ENCODE measurements around the gene NAALADL2. TPM values are rescaled to one million over a fixed set of nuclear protein-coding genes. Genes with fewer than 3 reads are reported as not detected.

Gene NAALADL2
- total RNA-seq, 1 donor: 54.5 TPM

- no peak overlapping the region for H3K4me3 ChIP-seq (ENCODE audit: low read depth, low read length)
- no peak for TF ChIP-seq CTCF (IDR thresholded peaks at IDR 0.05; ENCODE audit: insufficient read depth, low read length)
- no peak for DNase-seq (ENCODE audit: low read depth)
Observed at GRCh38 chr3:175426805-175427204, 567.7 kb downstream of the NAALADL2 start.

GRCh38 chr3:175428466-175428865, 569.3 kb downstream of the NAALADL2 start:
- DNase-seq (ENCODE audit: low read depth): no peak
- H3K4me3 ChIP-seq (ENCODE audit: low read depth, low read length): no peak overlapping the region
- no peak for TF ChIP-seq CTCF (IDR thresholded peaks at IDR 0.05; ENCODE audit: insufficient read depth, low read length)

- no peak overlapping the region for H3K4me3 ChIP-seq (ENCODE audit: low read depth, low read length)
- peak; percentile 43 for DNase-seq (ENCODE audit: low read depth)
- TF ChIP-seq CTCF (IDR thresholded peaks at IDR 0.05; ENCODE audit: insufficient read depth, low read length): no peak
Observed at GRCh38 chr3:175430983-175431773, 572.0 kb downstream of the NAALADL2 start.

- H3K4me3 ChIP-seq (ENCODE audit: low read depth, low read length): no peak overlapping the region
- no peak for TF ChIP-seq CTCF (IDR thresholded peaks at IDR 0.05; ENCODE audit: insufficient read depth, low read length)
- DNase-seq (ENCODE audit: low read depth): peak; percentile 69
Observed at GRCh38 chr3:175432376-175433025, 573.4 kb downstream of the NAALADL2 start.

- no peak overlapping the region for H3K4me3 ChIP-seq (ENCODE audit: low read depth, low read length)
- no peak for TF ChIP-seq CTCF (IDR thresholded peaks at IDR 0.05; ENCODE audit: insufficient read depth, low read length)
- DNase-seq (ENCODE audit: low read depth): peak; percentile 78
Observed at GRCh38 chr3:175433026-175433674, 574.0 kb downstream of the NAALADL2 start.

- no peak for TF ChIP-seq CTCF (IDR thresholded peaks at IDR 0.05; ENCODE audit: insufficient read depth, low read length)
- H3K4me3 ChIP-seq (ENCODE audit: low read depth, low read length): no peak overlapping the region
- DNase-seq (ENCODE audit: low read depth): no peak
Observed at GRCh38 chr3:175434561-175434960, 575.4 kb downstream of the NAALADL2 start.

Measured in fibroblast of the aortic adventitia (primary cell).